Neural progenitor cell (in vitro differentiated cells): Measurements from ENCODE around the gene SMOC2.

Experiments used
- EZH2 ChIP-seq: fragments of 200-600 bp; sonication (generic); IDR thresholded peaks from 2 replicates; pipeline ENCODE4 v1.6.1; 2017; ENCODE audit warnings: antibody characterized with exemption, mild to moderate bottlenecking, moderate library complexity
- EZH2phosphoT487 ChIP-seq: fragments of 200-600 bp; sonication (generic); IDR thresholded peaks from 2 replicates; pipeline ENCODE4 v1.6.1; 2017; ENCODE audit warnings: antibody characterized with exemption
- TF ChIP-seq, protein P1 (sequence below): fragments of 200-600 bp; sonication (generic); IDR thresholded peaks from 2 replicates; pipeline ENCODE4 v1.5.1; 2017; ENCODE audit warnings: antibody characterized with exemption, mild to moderate bottlenecking

GRCh38 chr6:168584671-168585070, 143.7 kb downstream of the SMOC2 start:
- TF ChIP-seq, protein P1, sequence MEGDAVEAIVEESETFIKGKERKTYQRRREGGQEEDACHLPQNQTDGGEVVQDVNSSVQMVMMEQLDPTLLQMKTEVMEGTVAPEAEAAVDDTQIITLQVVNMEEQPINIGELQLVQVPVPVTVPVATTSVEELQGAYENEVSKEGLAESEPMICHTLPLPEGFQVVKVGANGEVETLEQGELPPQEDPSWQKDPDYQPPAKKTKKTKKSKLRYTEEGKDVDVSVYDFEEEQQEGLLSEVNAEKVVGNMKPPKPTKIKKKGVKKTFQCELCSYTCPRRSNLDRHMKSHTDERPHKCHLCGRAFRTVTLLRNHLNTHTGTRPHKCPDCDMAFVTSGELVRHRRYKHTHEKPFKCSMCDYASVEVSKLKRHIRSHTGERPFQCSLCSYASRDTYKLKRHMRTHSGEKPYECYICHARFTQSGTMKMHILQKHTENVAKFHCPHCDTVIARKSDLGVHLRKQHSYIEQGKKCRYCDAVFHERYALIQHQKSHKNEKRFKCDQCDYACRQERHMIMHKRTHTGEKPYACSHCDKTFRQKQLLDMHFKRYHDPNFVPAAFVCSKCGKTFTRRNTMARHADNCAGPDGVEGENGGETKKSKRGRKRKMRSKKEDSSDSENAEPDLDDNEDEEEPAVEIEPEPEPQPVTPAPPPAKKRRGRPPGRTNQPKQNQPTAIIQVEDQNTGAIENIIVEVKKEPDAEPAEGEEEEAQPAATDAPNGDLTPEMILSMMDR: no peak
- TF ChIP-seq EZH2 (no peak), EZH2phosphoT487 (no peak)
